Astrocyte of the cerebellum (primary cell): ENCODE measurements around the gene ZC3H6.

Source experiments
- DNase-seq: peaks from one replicate; pipeline ENCODE4 v3.0.0-alpha.2; 2011; ENCODE audit warnings: low read depth
- H3K4me3 ChIP-seq: 2 replicates; pipeline ENCODE4 v1.5.1; 2011; ENCODE audit warnings: mild to moderate bottlenecking, low read depth, low read length, moderate library complexity
- CTCF ChIP-seq: IDR thresholded peaks from 2 replicates; pipeline ENCODE4 v1.5.1; 2012; ENCODE audit warnings: low read length, low read depth, moderate library complexity, mild to moderate bottlenecking; ENCODE audit errors: missing control alignments
- in situ Hi-C: cut with HindIII; loops from 2 replicates; pipeline ENCODE4 v1.10.0; 2017; ENCODE audit warnings: low sequenced_read_pairs

Gene ZC3H6

GRCh38 chr2:112256654-112257053 is 18.7 kb upstream of the ZC3H6 start:
- TF ChIP-seq CTCF, result no peak
- H3K4me3 ChIP-seq, result no peak overlapping the region
- in situ Hi-C loops, result no loop called here
- no peak for DNase-seq

- in situ Hi-C loops, result no loop called here
- DNase-seq, result no peak
- no peak overlapping the region for H3K4me3 ChIP-seq
- TF ChIP-seq CTCF, result no peak
Observed at GRCh38 chr2:112257575-112257974, 17.8 kb upstream of the ZC3H6 start.

GRCh38 chr2:112259509-112260294 is 15.7 kb upstream of the ZC3H6 start:
- peak; percentile 60 for DNase-seq
- in situ Hi-C loops, result no loop called here
- no peak overlapping the region for H3K4me3 ChIP-seq
- peak; percentile 99 for TF ChIP-seq CTCF

GRCh38 chr2:112260295-112260625 is 15.1 kb upstream of the ZC3H6 start:
- TF ChIP-seq CTCF, result no peak
- in situ Hi-C loops, result no loop called here
- H3K4me3 ChIP-seq, result no peak overlapping the region
- no peak for DNase-seq

- in situ Hi-C loops, result no loop called here
- no peak for DNase-seq
- TF ChIP-seq CTCF, result no peak
- H3K4me3 ChIP-seq, result no peak overlapping the region
Observed at GRCh38 chr2:112262876-112263275, 12.5 kb upstream of the ZC3H6 start.

- H3K4me3 ChIP-seq, result no peak overlapping the region
- in situ Hi-C loops, result no loop called here
- TF ChIP-seq CTCF, result no peak
- DNase-seq, result no peak
Observed at GRCh38 chr2:112268547-112268946, 6.8 kb upstream of the ZC3H6 start.

GRCh38 chr2:112272669-112273068 is 2.7 kb upstream of the ZC3H6 start:
- no peak overlapping the region for H3K4me3 ChIP-seq
- TF ChIP-seq CTCF, result no peak
- no peak for DNase-seq
- in situ Hi-C loops, result no loop called here
